GM18502 (cell line): Measurements from ENCODE around the gene CHRNA4.

Experiments
- ATAC-seq: cut with Tn5 transposase; IDR thresholded peaks from one replicate; pipeline ENCODE4 v1.9.1; 2021; ENCODE audit warnings: mild to moderate bottlenecking; ENCODE audit not compliant: unreplicated experiment, poor library complexity

The CHRNA4 gene

DNA sequence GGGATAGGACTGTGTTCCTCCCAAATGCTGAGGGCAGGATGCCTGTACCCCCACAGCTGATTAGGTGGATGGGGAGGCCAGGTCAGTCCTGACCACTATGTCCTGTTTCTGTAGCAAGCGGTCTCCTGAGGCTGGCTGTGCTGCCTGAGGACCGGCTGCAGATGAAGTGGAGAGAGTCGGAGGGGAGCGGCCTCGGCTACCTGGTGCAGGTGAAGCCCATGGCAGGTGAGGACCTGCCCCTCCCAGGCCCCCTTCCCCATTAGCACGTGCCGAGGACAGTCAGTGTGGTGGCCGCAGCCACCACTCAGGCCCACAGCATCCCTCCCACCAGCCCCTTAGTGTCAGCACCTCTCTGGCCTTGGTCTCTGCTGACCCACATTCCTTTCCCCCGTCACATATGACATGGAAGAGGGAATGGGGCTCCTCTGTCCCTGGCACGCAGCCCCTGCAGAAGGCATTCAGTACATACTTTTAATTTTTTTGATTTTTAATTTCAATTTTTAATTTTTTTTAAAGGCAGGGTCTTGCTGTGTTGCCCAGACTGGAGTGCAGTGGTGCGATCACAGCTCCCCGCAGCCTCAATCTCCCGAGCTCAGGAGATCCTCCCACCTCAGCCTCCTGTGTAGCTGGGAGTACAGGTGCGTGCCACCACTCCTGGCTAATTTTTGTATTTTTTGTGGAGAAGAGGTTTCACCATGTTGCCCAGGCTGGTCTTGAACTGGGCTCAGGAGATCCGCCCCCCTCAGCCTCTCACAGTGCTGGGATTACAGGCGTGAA, 63.2 kb downstream of the CHRNA4 start:
- ATAC-seq = no peak

DNA sequence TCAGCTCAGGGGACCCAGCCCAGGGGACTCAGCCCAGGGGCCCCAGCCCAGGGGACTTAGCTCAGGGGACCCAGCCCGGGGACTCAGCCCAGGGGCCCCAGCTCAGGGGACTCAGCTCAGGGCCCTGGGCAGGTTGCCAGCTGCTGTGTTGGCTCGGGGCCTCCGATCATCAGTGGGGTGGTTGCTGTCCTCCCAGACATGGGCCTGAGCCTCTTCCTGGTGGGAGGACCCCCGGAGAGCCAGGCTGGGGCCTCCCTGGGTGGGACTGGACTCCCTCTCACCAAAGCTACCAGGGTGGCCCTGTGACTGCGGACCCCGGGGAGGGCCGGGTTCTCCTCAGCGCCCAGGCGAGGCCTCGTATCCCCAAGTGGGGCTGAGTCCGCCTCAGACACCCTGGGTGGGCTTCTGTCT, 63.8 kb downstream of the CHRNA4 start:
- ATAC-seq = no peak

DNA sequence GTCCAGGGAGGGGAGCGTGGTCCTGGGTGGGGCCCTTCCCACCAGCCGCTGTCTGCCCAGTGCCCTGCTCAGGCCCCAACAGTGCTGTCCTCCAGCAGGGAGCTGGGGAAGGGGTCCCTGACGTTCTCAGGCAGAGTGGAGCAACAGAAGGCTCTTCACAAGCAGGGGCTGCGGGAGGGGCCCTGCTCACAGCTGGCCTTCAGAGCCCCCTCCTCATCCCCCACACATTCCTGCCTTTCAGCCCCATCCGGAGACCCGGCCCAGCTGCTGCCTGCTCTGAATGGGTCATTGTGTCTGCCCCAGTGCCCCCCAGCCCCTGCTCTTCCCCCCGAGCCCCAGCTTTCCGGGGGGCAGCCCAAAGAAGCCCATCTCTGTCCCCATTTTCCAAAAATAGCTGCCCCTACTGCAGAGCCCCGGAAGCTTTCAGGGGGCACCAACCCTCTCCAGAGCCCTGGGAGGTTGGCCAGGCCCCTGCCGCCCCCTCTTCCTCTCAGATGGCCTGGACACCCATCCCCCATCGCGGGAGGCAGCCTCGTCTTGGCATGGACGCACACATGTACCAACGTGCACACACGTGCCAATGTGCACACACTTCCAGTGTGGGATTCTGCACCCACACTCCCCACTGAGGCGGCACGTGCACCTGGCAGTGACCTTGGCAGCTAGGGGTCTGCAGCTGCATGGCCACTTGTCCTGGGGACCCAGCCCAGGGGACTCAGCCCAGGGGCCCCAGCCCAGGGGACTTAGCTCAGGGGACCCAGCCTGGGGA, 64.4 kb downstream of the CHRNA4 start:
- no peak for ATAC-seq

DNA sequence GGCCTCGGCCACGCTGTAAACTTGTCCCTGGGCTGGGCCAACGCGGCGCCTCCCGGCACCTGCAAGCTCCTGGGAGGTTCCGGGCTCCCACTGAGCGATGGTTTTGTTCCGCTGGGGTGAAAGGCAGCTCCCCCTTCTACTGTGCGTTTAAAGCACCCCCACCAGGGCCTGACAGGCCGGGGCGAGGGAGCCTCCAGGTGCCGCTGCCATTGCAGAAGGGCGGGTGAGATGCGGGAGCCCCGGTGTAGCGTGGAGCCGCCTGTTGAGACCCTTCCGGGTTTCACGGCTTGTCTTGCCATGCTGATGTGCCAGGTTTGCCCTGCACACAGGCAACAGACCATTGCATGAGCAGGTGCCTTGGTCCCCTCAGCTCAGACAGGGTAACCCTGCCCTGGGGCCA, 65.3 kb downstream of the CHRNA4 start:
- ATAC-seq = no peak

DNA sequence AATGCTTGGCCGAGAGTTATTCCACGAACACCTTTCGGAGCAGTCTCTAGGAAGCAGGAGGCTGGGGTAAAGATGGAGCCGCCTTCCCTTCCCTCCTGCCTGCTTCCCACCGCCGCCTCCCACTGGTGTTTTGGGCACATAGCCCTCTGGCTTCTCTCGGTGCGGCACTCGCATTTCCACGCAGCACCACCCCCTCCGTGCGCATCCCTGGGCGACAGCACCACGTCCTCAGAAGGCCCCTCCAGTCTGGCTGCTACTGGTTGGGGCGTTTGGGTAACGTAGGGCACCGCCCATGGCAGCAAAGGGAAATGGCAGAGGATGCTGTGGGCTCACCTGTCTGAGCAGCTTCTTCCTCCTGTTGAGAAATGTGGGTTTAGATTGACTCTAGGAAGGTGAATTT, 65.7 kb downstream of the CHRNA4 start:
- ATAC-seq = no peak

DNA sequence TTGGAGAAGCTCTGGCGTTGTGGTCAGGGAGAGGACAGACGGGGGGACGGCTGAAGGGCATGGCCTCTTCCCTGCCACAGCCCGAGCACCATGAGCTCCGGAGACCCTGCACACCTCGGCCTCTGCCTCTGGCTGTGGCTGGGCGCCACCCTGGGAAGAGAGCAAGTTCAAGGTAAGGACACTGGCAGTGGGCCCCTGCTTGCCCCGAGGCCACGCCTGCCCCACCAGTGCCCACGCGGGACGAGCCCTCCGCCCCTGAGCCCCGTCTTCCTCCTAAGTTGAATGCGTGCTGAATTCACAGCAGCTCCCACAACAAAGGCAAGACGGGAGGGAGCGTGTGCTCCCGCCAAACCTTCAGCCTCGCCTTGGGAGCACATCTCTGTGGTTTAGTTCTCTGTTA, 66.1 kb downstream of the CHRNA4 start:
- no peak for ATAC-seq

DNA sequence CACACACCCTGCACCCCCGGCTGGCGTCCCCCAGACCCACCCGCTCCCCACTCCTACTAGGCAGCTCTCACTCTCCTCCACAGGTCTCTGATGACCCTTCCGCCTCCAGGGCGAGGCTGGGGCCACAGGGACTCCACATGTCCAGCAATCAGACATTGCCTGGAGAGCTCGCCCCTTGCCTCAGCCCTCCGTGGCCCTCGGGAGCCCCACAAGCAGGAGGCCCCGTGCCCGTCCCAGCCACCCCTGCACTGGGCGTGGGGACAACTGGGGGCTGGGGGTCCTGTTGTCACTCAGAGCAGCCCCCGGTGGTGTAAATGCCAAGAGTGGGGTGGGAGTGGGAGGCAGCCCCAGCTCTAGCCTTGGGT, 66.6 kb downstream of the CHRNA4 start:
- no peak for ATAC-seq

DNA sequence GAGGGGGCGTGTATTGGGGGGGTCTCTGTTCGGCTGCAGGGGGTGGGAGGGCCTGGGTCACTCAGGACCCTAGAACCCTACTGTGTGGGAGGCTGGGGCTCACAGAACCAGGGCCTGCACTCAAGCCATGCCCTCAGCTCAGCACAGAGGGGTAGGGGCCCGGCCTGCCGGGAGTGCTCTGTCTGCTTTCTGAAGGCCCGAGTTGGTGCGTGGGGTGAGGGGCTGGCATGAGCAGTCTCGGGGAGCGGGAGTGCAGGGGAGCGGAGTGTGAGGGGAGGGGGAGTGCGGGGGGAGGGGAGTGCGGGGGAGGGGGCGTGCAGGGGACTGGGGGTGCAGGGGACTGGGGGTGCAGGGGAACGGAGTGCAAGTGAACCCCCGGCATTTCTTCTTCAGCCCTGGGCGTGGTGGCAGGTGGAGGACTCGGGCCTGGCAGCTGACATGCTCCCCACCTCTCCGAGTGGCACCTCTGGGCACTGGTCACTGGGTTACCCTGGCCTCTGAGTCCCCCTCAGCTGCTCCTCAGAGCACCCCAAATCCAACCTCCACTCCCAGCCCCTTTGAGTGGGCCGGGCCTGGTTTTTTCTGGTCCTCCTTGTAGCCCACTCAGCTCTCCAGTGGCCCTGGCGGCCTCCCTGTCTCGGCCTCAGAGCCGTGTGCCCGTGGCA, 67.1 kb downstream of the CHRNA4 start:
- no peak for ATAC-seq

DNA sequence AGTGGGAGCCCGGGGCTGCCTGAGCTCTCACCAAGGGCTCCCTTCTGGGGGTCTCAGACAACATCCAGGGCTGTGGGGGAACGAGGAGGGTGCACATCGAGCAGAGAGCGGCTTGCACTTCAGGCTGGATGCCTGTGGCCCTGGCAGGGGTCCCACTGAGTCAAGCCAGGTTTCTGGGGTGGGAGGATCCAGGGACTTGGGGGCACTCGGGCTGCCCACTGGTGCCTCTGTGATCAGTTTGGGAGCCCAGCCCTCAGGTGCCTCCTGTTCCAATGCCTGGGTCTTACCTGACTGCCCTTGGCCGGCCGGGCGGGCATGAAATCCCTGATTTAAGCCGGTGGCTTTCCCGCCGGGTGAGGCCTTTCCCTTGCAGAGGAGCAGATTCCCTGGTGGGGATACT, 67.7 kb downstream of the CHRNA4 start:
- ATAC-seq = no peak
